Fibroblast of pulmonary artery (primary cell): ENCODE data around the gene CYP27C1.

Experiments
- DNase-seq: peaks from one replicate; pipeline ENCODE4 v3.0.0-alpha.2; 2010; ENCODE audit warnings: low read depth
- H3K4me3 ChIP-seq: replicated peaks from 2 replicates; pipeline ENCODE4 v1.5.1; 2011; ENCODE audit warnings: low read depth, mild to moderate bottlenecking, control low read depth, low read length, moderate library complexity
- TF ChIP-seq, protein P1 (sequence below): IDR thresholded peaks from 2 replicates; pipeline ENCODE4 v1.5.1; 2011; ENCODE audit warnings: mild to moderate bottlenecking, control low read depth, low read length, inconsistent platforms; ENCODE audit errors: missing control alignments

Gene CYP27C1

DNA sequence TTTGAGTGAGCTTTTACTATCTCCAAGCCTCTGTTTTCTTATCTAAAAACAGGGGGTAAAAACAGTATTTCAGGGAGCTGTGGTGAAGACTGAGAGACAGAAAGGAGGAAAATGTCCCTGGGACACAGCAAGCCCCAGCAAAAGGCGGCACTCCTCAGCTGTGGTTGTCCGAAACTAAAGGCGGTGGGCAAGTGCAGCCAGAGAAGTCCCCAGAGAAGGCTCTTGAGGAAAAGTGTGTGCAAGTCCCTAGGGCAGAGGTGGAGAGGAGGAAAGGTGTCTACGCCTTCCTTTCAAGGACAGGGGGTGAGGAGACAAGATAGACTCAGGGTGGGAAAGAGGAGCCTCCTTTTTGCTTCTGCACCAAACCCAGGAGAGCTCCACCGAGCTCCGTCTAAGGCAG lies 45.5 kb downstream of the CYP27C1 start:
- TF ChIP-seq, protein P1, sequence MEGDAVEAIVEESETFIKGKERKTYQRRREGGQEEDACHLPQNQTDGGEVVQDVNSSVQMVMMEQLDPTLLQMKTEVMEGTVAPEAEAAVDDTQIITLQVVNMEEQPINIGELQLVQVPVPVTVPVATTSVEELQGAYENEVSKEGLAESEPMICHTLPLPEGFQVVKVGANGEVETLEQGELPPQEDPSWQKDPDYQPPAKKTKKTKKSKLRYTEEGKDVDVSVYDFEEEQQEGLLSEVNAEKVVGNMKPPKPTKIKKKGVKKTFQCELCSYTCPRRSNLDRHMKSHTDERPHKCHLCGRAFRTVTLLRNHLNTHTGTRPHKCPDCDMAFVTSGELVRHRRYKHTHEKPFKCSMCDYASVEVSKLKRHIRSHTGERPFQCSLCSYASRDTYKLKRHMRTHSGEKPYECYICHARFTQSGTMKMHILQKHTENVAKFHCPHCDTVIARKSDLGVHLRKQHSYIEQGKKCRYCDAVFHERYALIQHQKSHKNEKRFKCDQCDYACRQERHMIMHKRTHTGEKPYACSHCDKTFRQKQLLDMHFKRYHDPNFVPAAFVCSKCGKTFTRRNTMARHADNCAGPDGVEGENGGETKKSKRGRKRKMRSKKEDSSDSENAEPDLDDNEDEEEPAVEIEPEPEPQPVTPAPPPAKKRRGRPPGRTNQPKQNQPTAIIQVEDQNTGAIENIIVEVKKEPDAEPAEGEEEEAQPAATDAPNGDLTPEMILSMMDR = no peak
- no peak overlapping the region for H3K4me3 ChIP-seq
- DNase-seq = no peak

DNA sequence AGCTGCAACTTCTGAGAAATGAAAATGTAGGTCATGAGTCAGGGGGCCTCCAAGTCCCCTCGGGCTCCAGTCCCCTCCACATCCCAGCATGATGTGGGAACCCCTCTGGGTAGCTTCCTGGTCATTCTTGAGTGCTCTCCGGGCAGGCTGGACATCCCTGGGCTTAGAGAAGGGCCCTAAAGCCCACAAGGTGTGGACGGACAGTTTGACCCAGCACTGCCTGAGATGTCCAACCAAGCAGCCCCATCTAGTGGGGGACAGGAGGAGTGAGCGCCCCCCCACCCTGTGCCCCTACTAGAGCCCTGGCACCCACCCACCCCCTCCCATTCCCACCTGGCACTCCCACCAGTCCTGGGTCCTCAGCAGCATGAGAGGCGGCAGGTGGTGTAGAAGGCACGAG lies 46.0 kb downstream of the CYP27C1 start:
- H3K4me3 ChIP-seq = no peak overlapping the region
- TF ChIP-seq, protein P1 = peak; percentile 38
- DNase-seq = peak; percentile 56

DNA sequence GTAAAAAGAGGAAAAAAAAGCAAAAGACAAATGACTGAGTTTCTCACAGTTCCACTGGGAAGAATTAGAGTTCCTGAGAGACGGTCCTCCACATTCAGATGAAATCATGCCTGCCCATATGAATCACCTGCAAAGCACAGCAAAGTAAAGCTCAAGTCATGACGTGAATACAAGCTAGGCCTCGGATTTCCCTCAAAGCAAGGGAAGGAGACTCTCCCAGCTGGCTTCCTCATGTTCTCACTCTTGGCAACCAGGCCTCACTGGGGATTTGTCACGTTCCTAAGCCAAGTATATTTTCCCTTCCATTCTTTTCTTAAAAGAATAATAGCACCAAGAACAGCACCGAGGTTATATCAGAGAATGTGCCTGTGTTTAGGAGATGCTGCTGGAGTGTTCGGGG lies 47.0 kb downstream of the CYP27C1 start:
- TF ChIP-seq, protein P1 = no peak
- DNase-seq = peak; percentile 86
- H3K4me3 ChIP-seq = no peak overlapping the region

DNA sequence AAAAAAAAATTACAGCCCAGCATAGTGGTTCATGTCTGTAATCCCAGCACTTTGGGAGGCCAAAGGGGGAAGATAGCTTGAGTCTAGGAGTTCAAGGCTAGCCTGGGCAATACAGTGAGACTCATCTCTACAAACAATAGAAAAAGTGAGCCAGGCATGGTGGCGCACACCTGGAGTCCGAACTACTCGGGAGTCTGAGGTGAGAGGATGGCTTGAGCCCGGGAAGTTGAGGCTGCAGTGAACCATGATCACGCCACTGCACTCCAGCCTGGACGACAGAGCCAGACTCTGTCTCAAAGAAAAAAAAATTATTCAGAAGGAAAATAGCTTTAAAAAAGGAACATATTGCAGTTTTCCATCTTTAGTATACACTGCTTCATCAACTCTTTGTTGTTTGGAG lies 47.8 kb downstream of the CYP27C1 start:
- H3K4me3 ChIP-seq = no peak overlapping the region
- TF ChIP-seq, protein P1 = no peak
- DNase-seq = no peak

DNA sequence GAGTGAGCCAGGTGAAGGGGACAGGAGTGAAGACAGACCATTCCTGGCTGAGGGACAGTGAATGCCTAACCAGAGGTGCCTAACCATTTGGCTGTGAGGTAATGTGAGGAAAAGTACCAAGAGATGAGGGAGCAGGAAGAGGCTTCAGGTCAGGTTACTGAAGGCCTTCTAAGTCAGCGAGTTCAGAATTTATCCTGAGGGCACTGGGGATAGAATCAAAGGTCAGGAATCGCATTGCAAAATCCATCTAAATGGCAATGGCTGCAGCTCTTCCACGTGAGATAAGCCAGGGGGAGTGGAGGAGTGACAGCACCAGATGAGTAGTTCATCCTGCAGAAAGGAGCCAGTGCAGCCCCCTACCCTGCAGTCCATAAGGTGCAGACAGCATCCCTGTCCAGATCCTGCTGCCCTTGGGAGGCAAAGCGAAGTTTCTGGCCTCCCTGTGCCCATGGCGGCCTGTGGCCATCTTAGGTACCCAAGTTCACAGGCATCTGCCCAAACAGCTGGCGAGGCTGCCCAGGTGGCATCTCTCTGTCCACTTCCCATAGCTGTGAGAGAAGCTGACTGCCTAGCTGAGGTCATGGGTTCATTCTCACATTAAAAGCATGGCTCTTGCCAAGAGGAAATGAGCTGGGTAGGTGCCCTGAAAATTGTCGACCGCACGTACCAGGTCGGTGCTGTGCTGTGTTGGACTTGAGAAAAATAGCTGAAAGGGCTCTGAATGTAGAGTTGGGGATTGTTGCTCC lies 49.5 kb downstream of the CYP27C1 start:
- DNase-seq = no peak
- H3K4me3 ChIP-seq = no peak overlapping the region
- TF ChIP-seq, protein P1 = no peak

DNA sequence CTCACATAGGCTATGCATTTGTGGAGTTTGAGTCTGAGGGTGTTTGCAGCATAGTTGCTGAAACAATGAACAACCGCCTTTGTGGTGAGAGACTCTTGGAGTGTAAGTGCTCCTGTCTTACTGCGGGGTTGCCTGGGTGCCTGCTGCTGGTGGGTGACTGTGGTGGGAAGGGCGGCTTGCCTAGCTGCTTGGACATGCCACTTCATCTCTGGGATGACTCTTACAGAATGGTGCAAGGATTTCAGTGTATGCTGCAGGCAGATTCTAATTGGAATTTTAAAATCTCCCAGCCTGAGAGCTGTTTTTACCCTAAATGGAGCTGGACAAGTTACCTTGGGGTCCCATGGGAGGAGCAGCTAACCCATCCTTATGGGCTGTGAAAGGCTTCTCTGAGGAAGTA lies 50.1 kb downstream of the CYP27C1 start:
- no peak overlapping the region for H3K4me3 ChIP-seq
- TF ChIP-seq, protein P1 = no peak
- no peak for DNase-seq

DNA sequence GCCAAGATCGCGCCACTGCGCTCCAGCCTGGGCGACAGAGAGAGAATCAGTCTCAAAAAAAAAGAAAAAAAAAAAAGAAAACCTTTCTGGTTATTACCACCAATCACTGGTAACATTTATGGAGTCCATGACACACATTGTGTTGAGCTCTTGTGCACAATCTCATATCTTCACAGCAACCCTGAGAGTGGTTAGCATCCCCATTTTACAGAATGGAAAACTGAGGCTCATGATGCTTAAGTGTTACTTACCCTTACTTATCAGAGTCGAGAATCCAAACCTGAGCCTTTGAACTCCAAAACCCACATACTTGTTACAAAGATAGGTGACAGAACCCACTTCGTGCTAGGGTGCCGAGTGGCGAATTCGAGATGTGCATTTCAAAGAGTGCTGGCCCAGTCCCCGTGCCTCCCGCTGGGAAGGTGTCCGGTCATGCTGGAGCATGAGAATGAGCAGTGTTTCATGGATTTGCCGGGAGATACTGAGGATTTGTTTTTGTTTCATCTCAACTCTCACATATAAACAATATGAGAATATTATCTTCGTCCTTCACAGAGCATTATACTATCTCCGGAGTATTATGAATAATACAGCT lies 50.9 kb downstream of the CYP27C1 start:
- TF ChIP-seq, protein P1 = no peak
- H3K4me3 ChIP-seq = no peak overlapping the region
- no peak for DNase-seq
